ENCODE measurements around the gene MYO18B.
"Not testable (repeated sequence)": the region's sequence is repeated elsewhere in the genome, so short reads cannot be mapped to it uniquely, and the experiment has no call there.

MYO18B gene

DNA sequence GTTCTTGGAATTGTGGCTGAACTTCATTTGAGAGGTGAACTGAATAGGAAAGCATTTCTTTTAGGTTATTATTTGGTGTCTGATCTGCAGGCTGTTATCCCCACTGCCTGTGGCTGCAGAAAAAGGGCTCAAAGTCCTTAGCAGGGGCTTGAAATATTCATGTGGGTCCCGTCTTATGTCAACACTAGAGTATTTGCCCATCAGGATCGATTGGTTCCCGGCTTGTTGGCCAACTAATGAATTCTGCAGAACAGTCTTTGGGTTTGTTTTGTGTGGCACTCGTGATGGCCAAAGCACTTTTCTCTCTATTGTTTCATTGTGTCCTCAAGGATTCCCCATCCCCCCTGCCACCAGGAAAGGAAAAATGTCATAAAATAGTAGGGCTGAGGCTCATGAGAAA lies 211.9 kb downstream of the MYO18B start:
- peak in 1 of 2 donors; percentile 13 for DNase-seq

DNA sequence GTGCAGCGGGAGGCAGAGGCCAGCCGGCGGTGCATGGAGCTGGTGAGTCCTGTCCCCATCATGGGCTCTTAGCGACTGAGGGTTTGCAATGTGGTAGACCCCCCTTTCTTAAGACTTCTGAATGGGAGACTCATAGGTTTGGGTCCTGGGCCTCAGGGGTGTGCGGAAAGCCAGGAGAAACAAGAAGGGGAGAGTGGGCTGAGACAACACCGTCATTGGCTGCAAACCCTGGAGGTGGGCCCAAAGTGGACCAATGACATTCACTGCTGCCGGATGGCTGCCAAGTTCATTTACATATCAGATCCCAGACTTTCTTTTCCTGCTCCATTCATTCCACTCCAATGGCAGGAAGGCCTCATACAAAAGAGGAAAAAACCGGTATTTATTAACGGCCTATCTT lies 213.3 kb downstream of the MYO18B start:
- DNase-seq, result no peak

DNA sequence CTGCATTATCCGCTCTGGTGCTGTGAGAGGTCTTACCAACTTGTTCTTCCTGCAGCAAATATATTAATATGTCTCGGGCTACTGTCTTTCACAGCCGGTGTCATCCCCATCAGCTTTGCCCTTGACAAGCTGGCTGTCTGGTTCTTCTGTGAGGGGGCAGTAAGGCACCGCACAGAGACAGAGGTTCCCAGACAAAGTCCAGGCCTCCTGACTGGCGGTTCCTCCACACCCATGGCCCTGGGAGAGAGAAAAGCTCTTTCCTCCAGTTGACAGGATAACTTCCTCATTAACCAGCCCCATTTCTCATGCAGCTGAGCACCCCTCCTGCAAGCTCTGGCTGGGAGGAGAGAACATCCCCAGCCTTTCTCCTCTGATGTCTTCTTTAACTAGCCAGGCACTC lies 214.8 kb downstream of the MYO18B start:
- DNase-seq, result no peak

DNA sequence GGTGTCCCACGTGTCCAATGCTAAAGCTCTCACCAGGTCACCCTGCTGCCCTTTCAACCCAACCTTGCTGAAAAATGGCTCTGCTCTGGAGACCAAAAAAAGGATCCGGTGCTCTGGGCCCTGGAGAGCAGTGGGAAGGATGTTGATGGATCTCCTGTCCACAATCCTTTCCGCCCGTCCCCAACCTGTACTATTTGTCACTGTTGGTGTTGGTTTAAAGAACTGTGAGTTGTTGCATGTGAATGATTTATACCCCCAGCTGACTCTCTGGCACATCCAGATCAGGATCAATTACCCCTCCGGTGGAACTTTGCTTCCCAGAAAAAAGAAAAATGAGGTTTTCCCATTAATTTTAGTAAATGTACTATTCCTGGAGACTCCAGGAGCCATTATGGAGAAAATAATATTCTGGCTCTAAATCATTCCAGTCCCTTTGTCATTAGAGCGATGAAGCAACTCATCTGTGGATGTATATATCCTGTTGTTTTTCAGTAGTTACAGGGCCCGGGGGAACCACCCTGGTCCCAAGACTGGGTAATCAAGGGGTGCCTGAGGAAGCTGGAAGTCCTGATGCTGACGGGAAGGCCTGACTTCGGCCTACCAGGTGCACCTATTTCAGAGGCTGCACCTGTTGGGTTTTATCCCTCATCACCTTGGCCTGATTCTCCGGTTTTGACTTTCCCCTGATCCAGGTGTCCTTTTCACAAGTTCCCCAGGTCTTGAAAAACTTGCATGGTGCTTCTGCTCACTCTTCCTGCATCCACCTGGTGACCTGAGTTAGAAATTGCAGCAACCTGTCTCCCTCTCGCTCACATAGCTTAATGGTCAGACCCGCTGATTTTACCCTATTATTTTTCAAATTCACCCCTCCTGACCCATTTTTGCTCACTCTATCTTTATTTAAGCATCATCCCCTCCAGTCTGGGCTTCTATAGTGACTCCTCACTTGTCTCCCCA lies 218.1 kb downstream of the MYO18B start:
- no peak for DNase-seq

DNA sequence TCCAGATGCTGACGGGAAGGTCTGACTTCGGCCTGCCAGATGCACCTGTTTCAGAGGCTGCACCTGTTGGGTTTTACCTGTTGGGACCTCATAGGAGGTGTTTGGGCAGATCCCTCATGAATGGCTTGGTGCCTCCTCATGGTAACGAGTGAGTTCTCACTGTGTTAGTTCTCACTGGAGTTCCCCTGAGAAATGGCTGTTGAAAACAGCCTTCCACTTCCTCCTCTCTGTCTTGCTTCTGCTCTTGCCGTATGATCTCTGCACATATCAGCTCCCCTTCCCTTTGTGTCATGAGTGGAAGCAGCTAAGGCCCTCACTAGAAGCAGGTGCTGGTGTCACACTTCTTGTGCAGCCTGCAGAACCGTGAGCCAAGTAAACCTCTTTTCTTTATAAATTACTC lies 219.7 kb downstream of the MYO18B start:
- DNase-seq, result no peak

DNA sequence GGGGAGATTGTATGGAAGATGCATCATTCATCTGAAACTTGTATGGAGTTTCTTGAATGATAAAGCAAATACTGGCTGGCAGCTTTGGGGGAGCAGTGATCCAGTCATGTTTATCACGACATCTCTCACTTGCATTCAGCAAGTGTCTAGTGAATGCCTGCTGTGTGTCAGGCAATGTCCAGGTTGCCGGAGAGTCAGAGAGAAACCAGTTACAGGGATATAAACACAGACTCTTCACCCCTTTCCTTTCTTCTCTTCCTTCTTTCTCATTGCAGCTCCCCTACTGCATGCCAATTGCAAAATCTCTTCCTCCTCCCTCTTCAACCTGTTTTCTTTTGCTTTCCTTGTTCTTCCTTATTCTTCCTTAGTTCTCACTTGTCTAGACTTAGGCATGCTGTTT lies 220.7 kb downstream of the MYO18B start:
- DNase-seq, result no peak

DNA sequence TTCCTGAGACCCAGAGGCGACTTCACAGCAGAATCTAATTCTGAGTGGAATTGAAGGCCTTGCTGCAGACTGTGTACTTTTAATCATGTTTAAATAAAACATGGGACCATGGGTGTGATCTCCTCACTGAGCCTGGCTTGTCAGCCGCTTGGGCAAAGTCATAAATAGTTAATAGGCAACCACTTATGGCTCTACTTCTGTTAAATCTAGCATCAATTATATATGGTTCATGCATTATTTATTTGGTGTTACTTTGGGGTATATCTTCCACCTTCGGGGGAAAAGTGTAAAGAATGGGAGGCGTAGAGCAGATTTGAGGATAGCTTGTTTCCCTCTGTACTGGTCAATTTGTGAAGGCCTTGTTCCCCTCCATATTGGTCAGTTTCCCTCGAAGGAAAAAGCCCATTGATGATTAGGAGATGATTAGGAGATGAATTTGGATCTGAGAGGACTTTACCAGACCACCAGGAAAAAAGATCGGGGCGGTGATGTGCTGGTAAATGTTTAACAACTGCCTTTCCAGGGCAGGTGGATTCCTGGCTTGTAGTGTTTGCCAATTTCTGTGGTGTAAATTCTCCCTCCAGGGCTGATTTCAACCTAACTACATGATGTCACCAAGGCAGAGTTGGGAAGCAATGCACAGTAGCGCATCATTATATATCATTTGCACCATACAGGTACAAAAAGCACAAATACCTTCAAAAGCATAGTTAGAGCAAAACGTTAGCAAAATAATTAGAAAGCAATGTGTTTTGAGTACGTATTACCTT lies 223.2 kb downstream of the MYO18B start:
- no peak for DNase-seq

DNA sequence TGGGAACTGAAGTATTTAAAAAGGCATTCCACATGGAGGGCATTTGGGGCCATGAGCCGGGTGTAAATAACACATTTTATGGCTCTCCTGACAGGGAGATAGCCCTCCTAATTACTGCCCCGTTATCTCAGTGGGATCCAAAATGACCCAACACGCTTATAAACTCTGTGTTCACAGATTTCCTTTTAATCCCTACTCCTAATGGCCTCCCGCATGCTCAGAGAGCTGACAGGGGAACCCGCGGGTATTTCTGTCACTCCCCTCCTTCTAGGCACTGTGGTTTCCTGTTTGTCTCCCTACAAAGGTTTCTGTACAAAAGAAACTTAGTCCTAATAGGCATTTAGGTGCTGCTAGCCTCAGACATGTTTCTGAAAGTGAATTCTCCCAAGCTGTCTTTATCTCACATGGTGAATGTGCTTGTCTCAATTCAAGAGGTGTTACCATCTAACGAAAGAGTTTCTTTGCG lies 224.5 kb downstream of the MYO18B start:
- no peak for DNase-seq

DNA sequence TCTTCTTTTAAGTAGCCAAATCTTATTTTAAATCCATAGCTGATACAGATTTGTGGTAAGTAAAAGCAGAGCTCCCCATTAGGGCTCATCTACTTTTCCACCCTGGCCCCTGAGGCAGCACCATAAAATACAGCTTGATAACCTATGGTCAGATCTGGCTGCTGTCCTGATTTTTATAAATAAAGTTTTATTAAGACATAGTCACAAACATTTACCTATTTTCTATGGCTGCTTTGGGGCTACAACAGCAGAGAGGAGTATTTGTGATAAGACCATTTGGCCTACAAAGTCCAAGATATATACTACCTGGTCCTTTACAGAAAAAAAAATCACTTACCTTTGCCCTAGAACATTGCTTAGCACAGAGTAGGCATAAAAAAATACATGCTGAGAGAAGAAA lies 227.3 kb downstream of the MYO18B start:
- no peak for DNase-seq

DNA sequence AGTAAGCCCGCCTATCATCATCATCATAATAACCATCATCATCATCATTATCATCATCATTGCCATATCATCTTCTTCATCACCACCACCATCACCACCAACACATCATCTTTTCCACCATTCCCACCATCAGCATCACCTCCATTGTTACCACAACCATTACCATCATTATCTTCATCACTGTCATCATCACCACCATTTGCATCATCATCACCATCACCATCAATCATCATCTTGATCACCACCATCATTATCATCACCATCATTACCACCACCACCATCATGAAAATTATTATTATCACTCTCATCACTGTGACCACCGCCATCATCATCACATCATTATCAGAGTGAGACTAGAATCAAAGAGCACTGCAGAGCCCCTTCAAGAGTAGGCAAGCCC lies 227.9 kb downstream of the MYO18B start:
- no peak for DNase-seq

DNA sequence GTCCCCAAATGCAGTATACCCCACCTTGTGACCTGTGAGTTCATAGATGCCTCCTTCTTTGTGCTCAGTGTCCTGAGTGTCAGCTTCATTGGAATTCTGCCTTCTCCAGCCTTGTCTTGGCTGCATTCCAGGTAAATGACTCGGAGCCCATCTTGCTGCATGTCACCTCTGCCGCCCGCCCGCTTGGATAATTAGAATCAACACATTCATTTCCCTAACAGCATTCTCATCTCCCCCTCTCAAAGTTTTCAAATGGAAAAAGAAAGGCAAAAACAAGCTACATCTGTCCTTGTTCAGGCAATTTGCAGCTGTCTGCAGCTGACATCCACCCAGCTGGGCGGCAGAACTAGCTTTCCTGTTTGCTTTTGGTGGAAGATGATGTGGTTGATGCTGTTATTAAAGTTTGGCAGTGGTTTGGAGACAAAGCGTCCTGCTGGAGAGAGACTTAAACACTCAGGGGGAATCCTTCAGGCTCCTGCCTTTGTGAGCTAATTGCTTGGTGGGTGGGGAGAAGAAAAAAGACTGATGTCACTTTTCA lies 228.5 kb downstream of the MYO18B start:
- no peak for DNase-seq

DNA sequence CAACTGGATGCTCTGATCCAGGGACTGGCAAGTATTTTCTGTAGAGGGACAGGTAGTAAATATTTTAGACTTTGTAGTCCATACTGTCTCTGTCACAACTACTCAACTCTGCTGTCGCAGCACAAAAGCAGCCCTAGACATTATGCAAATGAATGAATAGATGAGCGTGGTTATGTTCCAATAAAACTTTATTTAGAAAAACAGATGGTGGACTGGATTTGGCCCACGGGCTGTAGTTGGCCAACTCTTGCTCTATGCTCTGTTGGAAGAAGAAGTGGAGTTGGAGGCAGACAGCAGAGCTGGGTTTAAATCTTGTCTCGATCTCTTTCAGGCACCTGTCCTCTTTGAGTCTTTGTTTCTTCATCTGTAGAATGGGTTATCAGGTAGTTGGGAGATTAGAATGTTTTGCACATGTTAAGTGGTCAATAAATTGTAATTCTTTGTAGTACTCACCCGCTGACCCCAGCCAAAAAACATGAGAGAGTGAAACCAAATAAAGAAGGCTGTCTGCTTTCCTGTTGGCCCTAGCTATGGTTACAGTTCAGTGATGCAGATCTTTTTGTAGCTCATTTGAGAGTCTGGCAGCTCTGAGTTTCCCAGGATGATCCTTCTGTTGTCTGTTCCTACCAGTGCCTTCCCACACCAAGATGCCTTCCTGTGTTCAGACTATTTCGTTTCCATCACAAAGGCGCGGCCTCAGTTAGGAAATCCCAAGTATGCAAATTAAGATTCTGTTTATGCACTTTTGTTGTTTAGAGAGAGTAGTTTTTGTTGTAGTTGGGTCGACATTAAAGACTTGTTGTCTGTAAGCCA lies 229.2 kb downstream of the MYO18B start:
- no peak for DNase-seq

DNA sequence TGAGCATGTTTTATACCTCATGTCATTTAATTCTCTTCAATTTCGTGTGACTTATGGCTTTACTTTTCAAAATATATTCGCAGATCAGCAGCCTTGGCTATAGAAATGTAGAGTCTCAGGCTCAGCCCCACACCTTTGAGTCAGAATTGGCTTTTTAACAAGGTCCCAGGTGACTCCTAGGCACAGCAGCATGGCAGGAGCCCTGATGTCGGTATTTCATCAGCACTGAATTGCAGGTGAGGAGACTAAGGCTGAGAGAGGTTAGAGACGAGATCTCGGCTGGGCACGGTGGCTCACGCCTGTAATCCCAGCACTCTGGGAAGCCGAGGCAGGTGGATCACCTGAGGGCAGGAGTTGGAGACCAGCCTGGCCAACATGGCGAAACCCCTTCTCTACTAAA lies 230.4 kb downstream of the MYO18B start:
- no peak for DNase-seq

DNA sequence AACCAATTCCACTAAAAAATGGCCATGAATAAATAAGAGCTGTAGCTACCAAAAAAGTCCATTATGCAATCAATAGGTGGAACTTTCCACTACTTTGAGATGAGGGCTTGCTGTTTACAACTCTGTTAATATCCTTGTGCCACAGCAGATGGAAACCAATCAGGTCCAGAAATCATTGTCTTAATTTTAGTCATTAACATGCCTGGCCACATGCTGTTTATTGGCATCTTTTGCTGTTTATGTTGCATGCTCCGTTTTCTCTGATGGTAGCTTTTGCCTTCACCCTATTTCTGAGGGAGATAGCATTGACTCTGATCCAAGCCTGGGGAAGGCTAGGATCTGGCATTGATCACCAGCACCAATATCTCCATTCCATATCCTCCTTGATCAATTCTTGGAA lies 234.4 kb downstream of the MYO18B start:
- no peak for DNase-seq

DNA sequence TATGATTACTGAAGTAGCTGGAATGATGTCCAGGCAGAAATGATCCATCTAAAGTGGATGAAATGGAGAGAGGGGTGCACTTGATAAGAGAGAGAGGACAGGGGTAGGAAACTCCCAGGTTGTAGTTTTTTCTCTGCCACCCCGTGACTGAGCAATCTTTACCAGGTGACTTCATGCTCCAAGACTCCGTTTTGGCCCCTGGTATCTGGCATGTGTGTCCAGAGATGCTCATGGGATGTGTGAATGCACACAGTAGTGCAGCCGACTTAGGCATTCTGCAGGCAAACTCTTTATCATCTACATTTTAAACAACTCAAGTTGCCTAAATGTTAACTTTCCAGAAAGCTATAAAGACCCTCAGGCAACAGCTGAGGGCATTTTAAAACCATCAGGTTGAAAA lies 238.0 kb downstream of the MYO18B start:
- DNase-seq, result no peak

DNA sequence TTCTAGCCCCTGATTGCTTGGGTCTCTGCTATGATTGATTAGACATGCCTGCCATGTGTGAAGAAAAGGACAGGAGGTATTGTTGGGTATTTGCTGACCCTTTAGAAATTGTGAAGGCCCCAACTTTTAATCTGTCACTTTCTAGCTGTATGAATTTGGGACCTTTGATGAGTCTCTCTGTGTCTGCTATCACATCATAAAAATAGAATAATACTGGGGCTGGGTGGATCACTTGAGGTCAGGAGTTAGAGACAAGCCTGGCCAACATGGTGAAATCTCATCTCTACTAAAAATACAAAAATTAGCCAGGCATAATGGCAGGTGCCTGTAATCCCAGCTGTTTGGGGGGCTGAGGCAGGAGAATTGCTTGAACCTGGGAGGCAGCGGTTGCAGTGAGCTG lies 242.9 kb downstream of the MYO18B start:
- not testable (repeated sequence) for DNase-seq

DNA sequence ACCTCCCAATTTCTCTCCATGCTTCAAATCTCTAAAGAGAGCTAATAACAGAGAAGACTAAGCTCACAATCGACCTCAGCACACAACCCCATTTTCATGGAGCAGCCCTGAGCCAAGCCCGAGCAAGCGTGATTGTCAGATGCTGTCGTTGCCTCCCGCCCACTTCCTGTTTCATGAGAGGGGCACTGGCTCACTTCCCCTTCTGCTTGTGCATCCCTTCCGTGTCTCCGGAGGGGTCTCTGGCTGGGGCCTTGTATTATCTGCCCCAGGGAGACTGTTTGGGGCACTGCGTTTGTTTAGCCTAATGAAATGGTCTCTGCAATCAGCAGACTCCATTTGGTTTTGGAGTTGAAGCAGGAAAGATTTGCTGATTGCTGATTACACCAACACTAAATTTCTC lies 246.0 kb downstream of the MYO18B start:
- DNase-seq, result no peak

DNA sequence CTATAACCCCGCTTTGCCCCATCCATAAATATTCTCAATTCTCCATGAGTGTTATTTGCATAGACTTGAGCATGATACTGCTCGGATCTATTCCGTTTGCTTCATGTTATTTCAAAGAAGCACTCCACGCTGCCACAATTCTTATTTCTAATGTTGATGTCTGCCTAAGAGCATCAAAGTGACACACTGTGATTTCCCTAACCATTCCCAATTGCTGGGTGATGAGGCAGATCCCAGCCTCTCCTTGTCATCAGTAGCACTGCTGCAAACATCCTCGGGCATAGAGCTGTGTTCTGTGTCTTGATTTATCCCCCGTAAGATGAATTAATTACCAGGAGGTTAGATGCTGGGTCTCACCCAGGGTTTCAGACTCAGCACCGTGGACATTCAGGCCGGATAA lies 249.0 kb downstream of the MYO18B start:
- no peak for DNase-seq

DNA sequence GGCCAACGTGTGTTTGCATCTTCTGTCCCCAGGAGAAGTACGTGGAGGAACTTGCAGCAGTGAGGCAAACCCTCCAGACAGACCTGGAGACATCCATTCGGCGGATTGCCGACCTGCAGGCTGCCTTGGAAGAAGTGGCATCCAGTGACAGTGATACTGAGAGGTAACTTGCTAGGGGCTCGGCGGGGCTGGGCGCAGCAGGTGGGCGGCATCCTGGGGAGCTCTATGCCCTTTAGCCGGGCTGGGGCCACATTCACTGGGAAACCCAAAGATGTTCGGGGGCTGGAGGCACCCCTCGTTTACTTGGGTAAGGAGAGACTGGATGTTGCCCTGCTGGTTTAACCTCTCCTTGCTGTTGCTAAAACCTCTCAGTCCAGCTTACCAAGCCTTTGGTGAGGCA lies 250.3 kb downstream of the MYO18B start:
- DNase-seq, result no peak

DNA sequence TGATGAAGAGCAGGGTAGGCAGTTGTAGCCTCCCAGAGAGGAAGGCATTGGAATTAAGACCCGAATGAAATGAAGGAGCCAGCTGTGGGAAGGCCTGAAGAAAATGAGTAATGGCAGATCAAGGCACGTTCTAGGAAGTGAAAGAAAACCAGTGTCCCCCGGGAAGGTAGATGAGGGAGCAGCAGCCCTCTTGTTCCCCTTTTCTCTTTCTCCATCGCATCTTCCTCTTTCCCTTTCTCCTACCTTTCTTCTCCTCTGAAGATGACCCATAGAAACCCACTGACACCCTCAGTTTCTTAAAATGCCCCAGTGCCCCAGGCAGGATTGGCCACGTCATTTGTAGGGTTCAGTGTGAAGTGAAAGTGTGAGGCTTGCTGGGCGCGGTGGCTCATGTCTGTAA lies 254.7 kb downstream of the MYO18B start:
- no peak for DNase-seq

DNA sequence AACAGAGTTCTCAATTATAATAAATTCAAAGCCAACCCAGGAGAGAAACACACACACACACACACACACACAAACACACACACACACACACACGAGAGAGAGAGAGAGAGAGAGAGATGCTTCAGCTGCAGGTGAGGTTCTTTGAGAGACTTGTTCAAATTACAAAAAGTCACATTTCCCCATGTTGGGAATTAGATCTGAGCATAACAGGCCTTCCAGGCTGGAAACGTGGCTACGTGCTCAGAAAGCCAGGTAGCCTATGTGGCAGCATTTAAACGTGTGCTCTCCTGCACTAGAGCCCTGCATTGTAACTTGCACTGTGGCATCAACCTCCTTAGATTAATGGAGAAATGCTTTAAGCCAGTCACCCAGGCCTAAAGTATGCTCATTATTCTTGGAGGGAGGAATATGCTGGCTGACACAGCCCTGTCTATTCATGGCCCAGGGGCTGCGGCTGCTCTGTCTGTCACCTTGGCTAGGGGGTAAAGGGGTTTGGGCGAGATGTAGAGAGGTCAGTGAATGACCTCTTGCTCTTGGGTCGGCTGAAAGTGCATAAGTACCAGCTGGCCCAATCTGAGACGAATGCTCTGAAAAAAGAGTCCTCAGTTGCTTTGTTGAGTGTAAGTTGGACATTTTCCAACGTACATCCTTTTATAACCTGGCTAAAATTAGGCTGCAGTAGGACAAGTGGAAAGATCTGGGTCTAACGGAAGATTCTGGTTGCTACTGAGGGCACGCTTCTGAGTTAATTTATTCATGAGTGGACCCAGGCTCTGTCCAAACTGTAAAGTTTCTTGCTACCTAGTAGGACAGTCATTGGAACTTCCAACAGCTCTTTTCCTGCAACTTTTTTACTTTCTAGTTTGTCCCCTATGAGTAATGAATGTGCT lies 256.1 kb downstream of the MYO18B start:
- DNase-seq, result no peak

DNA sequence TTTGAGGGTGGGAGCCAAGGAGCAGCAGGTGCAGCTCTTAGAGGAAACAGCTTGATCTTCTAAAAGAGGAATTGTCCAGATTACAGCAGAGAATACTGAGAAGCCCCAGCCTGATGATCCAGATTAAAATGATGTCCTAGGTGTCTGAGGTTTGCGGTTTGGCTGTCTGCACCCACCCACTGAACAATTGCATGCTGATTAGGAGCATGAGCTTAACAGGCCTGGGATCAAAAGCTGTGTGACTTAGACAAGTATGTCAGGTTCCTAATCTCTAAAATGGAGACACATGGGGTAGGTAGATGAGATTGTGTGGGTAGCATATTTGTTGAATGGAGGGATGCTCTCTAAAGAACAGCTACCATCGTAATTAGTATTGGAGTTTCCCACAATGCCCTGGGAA lies 260.5 kb downstream of the MYO18B start:
- no peak for DNase-seq
